WTC11 (cell line): ENCODE results near the gene SCN8A. TPM values are rescaled to one million over a fixed set of nuclear protein-coding genes. Genes with fewer than 3 reads are reported as not detected.

Experiments used
- ATAC-seq: fragments of 200-7000 bp; cut with Tn5 transposase; 2 replicates; pipeline ENCODE4 v1.10.0; 2021; ENCODE audit warnings: mild to moderate bottlenecking, moderate library complexity
- CTCF ChIA-PET: fragments of 300-600 bp; sonication (Branson Sonifier 250); formaldehyde crosslinking; loops from one replicate; lab custom pipeline; 2021; ENCODE audit warnings: antibody characterized with exemption; lab: Charles Lee
- POLR2A ChIA-PET: fragments of 350-600 bp; sonication (Branson Sonifier 250); formaldehyde crosslinking; loops from one replicate; lab custom pipeline; 2021; ENCODE audit warnings: antibody characterized with exemption; lab: Charles Lee
- DNase-seq: peaks from one replicate; pipeline ENCODE4 v3.0.0; 2021; ENCODE audit warnings: low spot score
- H3K27ac Mint-ChIP-seq: 2 replicates; pipeline ENCODE4 v1.8.0; 2021; ENCODE audit warnings: mixed read lengths
- H3K27me3 Mint-ChIP-seq: 2 replicates; pipeline ENCODE4 v1.8.0; 2021; ENCODE audit warnings: low read depth, mild to moderate bottlenecking, moderate library complexity, mixed read lengths
- H3K36me3 Mint-ChIP-seq: 2 replicates; pipeline ENCODE4 v1.8.0; 2021; ENCODE audit warnings: mixed read lengths
- H3K4me1 Mint-ChIP-seq: 2 replicates; pipeline ENCODE4 v1.8.0; 2022; ENCODE audit warnings: mixed read lengths
- H3K4me3 Mint-ChIP-seq: 2 replicates; pipeline ENCODE4 v1.8.0; 2021; ENCODE audit warnings: mild to moderate bottlenecking, moderate library complexity, mixed read lengths
- H3K9me3 Mint-ChIP-seq: 2 replicates; pipeline ENCODE4 v1.8.0; 2021; ENCODE audit warnings: mixed read lengths
- HMGA2 ChIP-seq: fragments of 250-450 bp; sonication (Bioruptor Pico); IDR thresholded peaks from 2 replicates; pipeline ENCODE4 v1.4.0; 2021; ENCODE audit warnings: mild to moderate bottlenecking, moderate library complexity
- JAZF1 ChIP-seq: fragments of 250-450 bp; sonication (Bioruptor Pico); IDR thresholded peaks from 2 replicates; pipeline ENCODE4 v1.9.0; 2021; ENCODE audit warnings: moderate library complexity, mild to moderate bottlenecking, inconsistent platforms
- MXD4 ChIP-seq: fragments of 250-450 bp; sonication (Bioruptor Pico); IDR thresholded peaks from 2 replicates; pipeline ENCODE4 v1.8.0; 2021; ENCODE audit warnings: mild to moderate bottlenecking, moderate library complexity, borderline replicate concordance
- MYBL2 ChIP-seq: sonication (generic); formaldehyde crosslinking; IDR thresholded peaks from 2 replicates; pipeline ENCODE4 v1.8.1; 2023; ENCODE audit warnings: mild to moderate bottlenecking, moderate library complexity, missing genetic modification reagents
- NFYB ChIP-seq: sonication (generic); formaldehyde crosslinking; conservative IDR thresholded peaks from 2 replicates; pipeline ENCODE4 v1.8.0; 2022; ENCODE audit warnings: low read depth, missing genetic modification reagents
- NR1H2 ChIP-seq: sonication (generic); formaldehyde crosslinking; IDR thresholded peaks from 2 replicates; pipeline ENCODE4 v1.9.0; 2021; ENCODE audit warnings: mild to moderate bottlenecking, moderate library complexity, missing genetic modification reagents
- SMAD4 ChIP-seq: sonication (generic); formaldehyde crosslinking; IDR thresholded peaks from 2 replicates; pipeline ENCODE4 v1.8.0; 2022; ENCODE audit warnings: mild to moderate bottlenecking, missing genetic modification reagents
- ZNF219 ChIP-seq: sonication (generic); formaldehyde crosslinking; IDR thresholded peaks from 2 replicates; pipeline ENCODE4 v1.8.0; 2023; ENCODE audit warnings: missing genetic modification reagents, mild to moderate bottlenecking, borderline replicate concordance
- total RNA-seq: library from RNA; stranded (reverse); gene quantifications from 3 replicates; pipeline ENCODE4 v1.2.3, GENCODE V29; 2021
- TF ChIP-seq, protein P1 (sequence below): sonication (generic); formaldehyde crosslinking; IDR thresholded peaks from 2 replicates; pipeline ENCODE4 v1.8.1; 2022; ENCODE audit warnings: missing genetic modification reagents, borderline replicate concordance
- TF ChIP-seq, protein P2 (sequence below): sonication (generic); formaldehyde crosslinking; IDR thresholded peaks from 2 replicates; pipeline ENCODE4 v1.8.0; 2022; ENCODE audit warnings: missing genetic modification reagents
- TF ChIP-seq, protein P3 (sequence below): sonication (generic); formaldehyde crosslinking; IDR thresholded peaks from 2 replicates; pipeline ENCODE4 v1.8.0; 2023; ENCODE audit warnings: missing genetic modification reagents
- TF ChIP-seq, protein P4 (sequence below): fragments of 250-450 bp; sonication (Bioruptor Pico); IDR thresholded peaks from 2 replicates; pipeline ENCODE4 v1.9.0; 2021; ENCODE audit warnings: mild to moderate bottlenecking
- TF ChIP-seq, protein P5 (sequence below): fragments of 200-600 bp; IDR thresholded peaks from 2 replicates; pipeline ENCODE4 v1.8.0; 2022; ENCODE audit warnings: antibody characterized with exemption
- TF ChIP-seq, protein P6 (sequence below): sonication (generic); formaldehyde crosslinking; IDR thresholded peaks from 2 replicates; pipeline ENCODE4 v1.8.0; 2022; ENCODE audit warnings: mild to moderate bottlenecking, missing genetic modification reagents
- TF ChIP-seq, protein P7 (sequence below): sonication (generic); formaldehyde crosslinking; conservative IDR thresholded peaks from 2 replicates; pipeline ENCODE4 v1.8.1; 2023; ENCODE audit warnings: mild to moderate bottlenecking, low read depth, missing genetic modification reagents, moderate library complexity

SCN8A gene
- total RNA-seq, 1 experiment from 2014 or later = 14.4 TPM

DNA sequence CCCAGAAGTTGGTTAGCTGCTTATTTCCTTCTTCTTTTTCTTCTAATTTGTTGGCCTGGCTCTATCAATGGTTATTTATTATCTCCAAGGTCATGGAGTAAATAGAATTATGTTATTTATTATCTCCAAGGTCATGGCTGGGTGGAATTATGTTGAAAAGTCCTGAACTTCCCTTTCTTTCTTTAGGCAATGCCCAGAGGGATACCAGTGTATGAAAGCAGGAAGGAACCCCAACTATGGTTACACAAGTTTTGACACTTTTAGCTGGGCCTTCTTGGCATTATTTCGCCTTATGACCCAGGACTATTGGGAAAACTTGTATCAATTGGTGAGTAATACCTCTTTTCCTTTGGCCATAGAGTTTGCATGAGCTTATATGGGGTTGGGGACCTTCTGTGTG is 111.6 kb downstream of the SCN8A start:
- Mint-ChIP-seq H3K27me3 (no peaks in the 10 kb centered on the region), H3K27ac (no peak overlapping the region), H3K9me3 (no peaks in the 10 kb centered on the region), H3K4me3 (no peak overlapping the region), H3K4me1 (no peaks in the 10 kb centered on the region), H3K36me3 (peaks cover 13% of the 10 kb centered on the region)
- no peak for TF ChIP-seq NR1H2 (CRISPR knock-in tag)
- no peak for TF ChIP-seq JAZF1 (CRISPR knock-in tag)
- no peak for TF ChIP-seq MXD4 (CRISPR knock-in tag)
- TF ChIP-seq ZNF219 (CRISPR knock-in tag) = no peak
- TF ChIP-seq, protein P1, sequence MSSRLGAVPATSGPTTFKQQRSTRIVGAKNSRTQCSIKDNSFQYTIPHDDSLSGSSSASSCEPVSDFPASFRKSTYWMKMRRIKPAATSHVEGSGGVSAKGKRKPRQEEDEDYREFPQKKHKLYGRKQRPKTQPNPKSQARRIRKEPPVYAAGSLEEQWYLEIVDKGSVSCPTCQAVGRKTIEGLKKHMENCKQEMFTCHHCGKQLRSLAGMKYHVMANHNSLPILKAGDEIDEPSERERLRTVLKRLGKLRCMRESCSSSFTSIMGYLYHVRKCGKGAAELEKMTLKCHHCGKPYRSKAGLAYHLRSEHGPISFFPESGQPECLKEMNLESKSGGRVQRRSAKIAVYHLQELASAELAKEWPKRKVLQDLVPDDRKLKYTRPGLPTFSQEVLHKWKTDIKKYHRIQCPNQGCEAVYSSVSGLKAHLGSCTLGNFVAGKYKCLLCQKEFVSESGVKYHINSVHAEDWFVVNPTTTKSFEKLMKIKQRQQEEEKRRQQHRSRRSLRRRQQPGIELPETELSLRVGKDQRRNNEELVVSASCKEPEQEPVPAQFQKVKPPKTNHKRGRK (CRISPR knock-in tag) = no peak
- TF ChIP-seq, protein P2, sequence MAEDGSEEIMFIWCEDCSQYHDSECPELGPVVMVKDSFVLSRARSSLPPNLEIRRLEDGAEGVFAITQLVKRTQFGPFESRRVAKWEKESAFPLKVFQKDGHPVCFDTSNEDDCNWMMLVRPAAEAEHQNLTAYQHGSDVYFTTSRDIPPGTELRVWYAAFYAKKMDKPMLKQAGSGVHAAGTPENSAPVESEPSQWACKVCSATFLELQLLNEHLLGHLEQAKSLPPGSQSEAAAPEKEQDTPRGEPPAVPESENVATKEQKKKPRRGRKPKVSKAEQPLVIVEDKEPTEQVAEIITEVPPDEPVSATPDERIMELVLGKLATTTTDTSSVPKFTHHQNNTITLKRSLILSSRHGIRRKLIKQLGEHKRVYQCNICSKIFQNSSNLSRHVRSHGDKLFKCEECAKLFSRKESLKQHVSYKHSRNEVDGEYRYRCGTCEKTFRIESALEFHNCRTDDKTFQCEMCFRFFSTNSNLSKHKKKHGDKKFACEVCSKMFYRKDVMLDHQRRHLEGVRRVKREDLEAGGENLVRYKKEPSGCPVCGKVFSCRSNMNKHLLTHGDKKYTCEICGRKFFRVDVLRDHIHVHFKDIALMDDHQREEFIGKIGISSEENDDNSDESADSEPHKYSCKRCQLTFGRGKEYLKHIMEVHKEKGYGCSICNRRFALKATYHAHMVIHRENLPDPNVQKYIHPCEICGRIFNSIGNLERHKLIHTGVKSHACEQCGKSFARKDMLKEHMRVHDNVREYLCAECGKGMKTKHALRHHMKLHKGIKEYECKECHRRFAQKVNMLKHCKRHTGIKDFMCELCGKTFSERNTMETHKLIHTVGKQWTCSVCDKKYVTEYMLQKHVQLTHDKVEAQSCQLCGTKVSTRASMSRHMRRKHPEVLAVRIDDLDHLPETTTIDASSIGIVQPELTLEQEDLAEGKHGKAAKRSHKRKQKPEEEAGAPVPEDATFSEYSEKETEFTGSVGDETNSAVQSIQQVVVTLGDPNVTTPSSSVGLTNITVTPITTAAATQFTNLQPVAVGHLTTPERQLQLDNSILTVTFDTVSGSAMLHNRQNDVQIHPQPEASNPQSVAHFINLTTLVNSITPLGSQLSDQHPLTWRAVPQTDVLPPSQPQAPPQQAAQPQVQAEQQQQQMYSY (CRISPR knock-in tag) = no peak
- TF ChIP-seq, protein P3, sequence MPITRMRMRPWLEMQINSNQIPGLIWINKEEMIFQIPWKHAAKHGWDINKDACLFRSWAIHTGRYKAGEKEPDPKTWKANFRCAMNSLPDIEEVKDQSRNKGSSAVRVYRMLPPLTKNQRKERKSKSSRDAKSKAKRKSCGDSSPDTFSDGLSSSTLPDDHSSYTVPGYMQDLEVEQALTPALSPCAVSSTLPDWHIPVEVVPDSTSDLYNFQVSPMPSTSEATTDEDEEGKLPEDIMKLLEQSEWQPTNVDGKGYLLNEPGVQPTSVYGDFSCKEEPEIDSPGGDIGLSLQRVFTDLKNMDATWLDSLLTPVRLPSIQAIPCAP (CRISPR knock-in tag) = no peak
- TF ChIP-seq NFYB (CRISPR knock-in tag) = no peak
- TF ChIP-seq, protein P4, sequence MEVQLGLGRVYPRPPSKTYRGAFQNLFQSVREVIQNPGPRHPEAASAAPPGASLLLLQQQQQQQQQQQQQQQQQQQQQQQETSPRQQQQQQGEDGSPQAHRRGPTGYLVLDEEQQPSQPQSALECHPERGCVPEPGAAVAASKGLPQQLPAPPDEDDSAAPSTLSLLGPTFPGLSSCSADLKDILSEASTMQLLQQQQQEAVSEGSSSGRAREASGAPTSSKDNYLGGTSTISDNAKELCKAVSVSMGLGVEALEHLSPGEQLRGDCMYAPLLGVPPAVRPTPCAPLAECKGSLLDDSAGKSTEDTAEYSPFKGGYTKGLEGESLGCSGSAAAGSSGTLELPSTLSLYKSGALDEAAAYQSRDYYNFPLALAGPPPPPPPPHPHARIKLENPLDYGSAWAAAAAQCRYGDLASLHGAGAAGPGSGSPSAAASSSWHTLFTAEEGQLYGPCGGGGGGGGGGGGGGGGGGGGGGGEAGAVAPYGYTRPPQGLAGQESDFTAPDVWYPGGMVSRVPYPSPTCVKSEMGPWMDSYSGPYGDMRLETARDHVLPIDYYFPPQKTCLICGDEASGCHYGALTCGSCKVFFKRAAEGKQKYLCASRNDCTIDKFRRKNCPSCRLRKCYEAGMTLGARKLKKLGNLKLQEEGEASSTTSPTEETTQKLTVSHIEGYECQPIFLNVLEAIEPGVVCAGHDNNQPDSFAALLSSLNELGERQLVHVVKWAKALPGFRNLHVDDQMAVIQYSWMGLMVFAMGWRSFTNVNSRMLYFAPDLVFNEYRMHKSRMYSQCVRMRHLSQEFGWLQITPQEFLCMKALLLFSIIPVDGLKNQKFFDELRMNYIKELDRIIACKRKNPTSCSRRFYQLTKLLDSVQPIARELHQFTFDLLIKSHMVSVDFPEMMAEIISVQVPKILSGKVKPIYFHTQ (CRISPR knock-in tag) = no peak
- no peak for TF ChIP-seq HMGA2
- TF ChIP-seq, protein P5, sequence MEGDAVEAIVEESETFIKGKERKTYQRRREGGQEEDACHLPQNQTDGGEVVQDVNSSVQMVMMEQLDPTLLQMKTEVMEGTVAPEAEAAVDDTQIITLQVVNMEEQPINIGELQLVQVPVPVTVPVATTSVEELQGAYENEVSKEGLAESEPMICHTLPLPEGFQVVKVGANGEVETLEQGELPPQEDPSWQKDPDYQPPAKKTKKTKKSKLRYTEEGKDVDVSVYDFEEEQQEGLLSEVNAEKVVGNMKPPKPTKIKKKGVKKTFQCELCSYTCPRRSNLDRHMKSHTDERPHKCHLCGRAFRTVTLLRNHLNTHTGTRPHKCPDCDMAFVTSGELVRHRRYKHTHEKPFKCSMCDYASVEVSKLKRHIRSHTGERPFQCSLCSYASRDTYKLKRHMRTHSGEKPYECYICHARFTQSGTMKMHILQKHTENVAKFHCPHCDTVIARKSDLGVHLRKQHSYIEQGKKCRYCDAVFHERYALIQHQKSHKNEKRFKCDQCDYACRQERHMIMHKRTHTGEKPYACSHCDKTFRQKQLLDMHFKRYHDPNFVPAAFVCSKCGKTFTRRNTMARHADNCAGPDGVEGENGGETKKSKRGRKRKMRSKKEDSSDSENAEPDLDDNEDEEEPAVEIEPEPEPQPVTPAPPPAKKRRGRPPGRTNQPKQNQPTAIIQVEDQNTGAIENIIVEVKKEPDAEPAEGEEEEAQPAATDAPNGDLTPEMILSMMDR = no peak
- TF ChIP-seq, protein P6, sequence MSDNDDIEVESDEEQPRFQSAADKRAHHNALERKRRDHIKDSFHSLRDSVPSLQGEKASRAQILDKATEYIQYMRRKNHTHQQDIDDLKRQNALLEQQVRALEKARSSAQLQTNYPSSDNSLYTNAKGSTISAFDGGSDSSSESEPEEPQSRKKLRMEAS (CRISPR knock-in tag) = no peak
- TF ChIP-seq MYBL2 (CRISPR knock-in tag) = no peak
- no peak for TF ChIP-seq SMAD4 (CRISPR knock-in tag)
- TF ChIP-seq, protein P7, sequence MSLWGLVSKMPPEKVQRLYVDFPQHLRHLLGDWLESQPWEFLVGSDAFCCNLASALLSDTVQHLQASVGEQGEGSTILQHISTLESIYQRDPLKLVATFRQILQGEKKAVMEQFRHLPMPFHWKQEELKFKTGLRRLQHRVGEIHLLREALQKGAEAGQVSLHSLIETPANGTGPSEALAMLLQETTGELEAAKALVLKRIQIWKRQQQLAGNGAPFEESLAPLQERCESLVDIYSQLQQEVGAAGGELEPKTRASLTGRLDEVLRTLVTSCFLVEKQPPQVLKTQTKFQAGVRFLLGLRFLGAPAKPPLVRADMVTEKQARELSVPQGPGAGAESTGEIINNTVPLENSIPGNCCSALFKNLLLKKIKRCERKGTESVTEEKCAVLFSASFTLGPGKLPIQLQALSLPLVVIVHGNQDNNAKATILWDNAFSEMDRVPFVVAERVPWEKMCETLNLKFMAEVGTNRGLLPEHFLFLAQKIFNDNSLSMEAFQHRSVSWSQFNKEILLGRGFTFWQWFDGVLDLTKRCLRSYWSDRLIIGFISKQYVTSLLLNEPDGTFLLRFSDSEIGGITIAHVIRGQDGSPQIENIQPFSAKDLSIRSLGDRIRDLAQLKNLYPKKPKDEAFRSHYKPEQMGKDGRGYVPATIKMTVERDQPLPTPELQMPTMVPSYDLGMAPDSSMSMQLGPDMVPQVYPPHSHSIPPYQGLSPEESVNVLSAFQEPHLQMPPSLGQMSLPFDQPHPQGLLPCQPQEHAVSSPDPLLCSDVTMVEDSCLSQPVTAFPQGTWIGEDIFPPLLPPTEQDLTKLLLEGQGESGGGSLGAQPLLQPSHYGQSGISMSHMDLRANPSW (CRISPR knock-in tag) = no peak
- DNase-seq (no peak), ATAC-seq (no peak)
- ChIA-PET POLR2A (no interaction called here), CTCF (no interaction called here)
